MM.1S (cell line): ENCODE results near the gene KLHDC7A.

Experiments
- DNase-seq: peaks from one replicate; pipeline ENCODE4 v3.0.0-alpha.2; 2015
- H2AFZ ChIP-seq: fragments of 300-600 bp; sonication (generic); 2 replicates; pipeline ENCODE4 v1.6.0; 2016; ENCODE audit warnings: antibody characterized with exemption, low read length
- H3F3A ChIP-seq: fragments of 300-600 bp; sonication (generic); 2 replicates; pipeline ENCODE4 v1.6.1; 2016; ENCODE audit warnings: mild to moderate bottlenecking, antibody characterized with exemption, low read length, moderate library complexity, mixed read lengths; ENCODE audit not compliant: insufficient read depth
- H3K27ac ChIP-seq: fragments of 300-600 bp; sonication (generic); 2 replicates; pipeline ENCODE4 v1.5.1; 2016; ENCODE audit warnings: mild to moderate bottlenecking, low read length
- H3K27me3 ChIP-seq: fragments of 300-600 bp; sonication (generic); replicated peaks from 2 replicates; pipeline ENCODE4 v1.6.0; 2016; ENCODE audit warnings: low read length; ENCODE audit not compliant: insufficient read depth
- H3K36me3 ChIP-seq: fragments of 300-600 bp; sonication (generic); replicated peaks from 2 replicates; pipeline ENCODE4 v1.6.1; 2016; ENCODE audit warnings: mild to moderate bottlenecking, low read length, mixed read lengths; ENCODE audit not compliant: insufficient read depth
- H3K4me1 ChIP-seq: fragments of 300-600 bp; sonication (generic); 2 replicates; pipeline ENCODE4 v1.6.1; 2016; ENCODE audit warnings: low read length, mixed read lengths
- H3K4me2 ChIP-seq: fragments of 300-600 bp; sonication (generic); 2 replicates; pipeline ENCODE4 v1.6.0; 2016; ENCODE audit warnings: low read depth, low read length
- H3K4me3 ChIP-seq: fragments of 300-600 bp; sonication (generic); 2 replicates; pipeline ENCODE4 v1.5.1; 2016; ENCODE audit warnings: low read length, mixed read lengths
- H3K79me2 ChIP-seq: fragments of 300-600 bp; sonication (generic); 2 replicates; pipeline ENCODE4 v1.6.1; 2016; ENCODE audit warnings: mixed run types, low read length, mixed read lengths
- H3K9ac ChIP-seq: fragments of 300-600 bp; sonication (generic); 2 replicates; pipeline ENCODE4 v1.6.1; 2016; ENCODE audit warnings: low read length, mixed read lengths
- H3K9me2 ChIP-seq: fragments of 300-600 bp; sonication (generic); replicated peaks from 2 replicates; pipeline ENCODE4 v1.6.1; 2016; ENCODE audit warnings: mild to moderate bottlenecking, low read length, mixed read lengths; ENCODE audit not compliant: insufficient read depth
- H3K9me3 ChIP-seq: fragments of 300-600 bp; sonication (generic); replicated peaks from 2 replicates; pipeline ENCODE4 v1.6.1; 2016; ENCODE audit warnings: mild to moderate bottlenecking, low read length, mixed read lengths; ENCODE audit not compliant: insufficient read depth
- H4K20me1 ChIP-seq: fragments of 300-600 bp; sonication (generic); 2 replicates; pipeline ENCODE4 v1.6.1; 2016; ENCODE audit warnings: mild to moderate bottlenecking, low read length, moderate library complexity, mixed read lengths; ENCODE audit not compliant: insufficient read depth
- CTCF ChIP-seq: fragments of 300-600 bp; sonication (generic); IDR thresholded peaks from 2 replicates; pipeline ENCODE4 v1.5.1; 2016; ENCODE audit warnings: antibody characterized with exemption, low read length, mixed read lengths
- EZH2 ChIP-seq: fragments of 300-600 bp; sonication (generic); optimal IDR thresholded peaks from 2 replicates; pipeline ENCODE3; 2017; ENCODE audit warnings: low read depth, mild to moderate bottlenecking, antibody characterized with exemption, low read length, mixed read lengths
- EZH2phosphoT487 ChIP-seq: fragments of 300-600 bp; sonication (generic); IDR thresholded peaks from 2 replicates; pipeline ENCODE4 v1.6.1; 2018; ENCODE audit warnings: antibody characterized with exemption, low read length

The KLHDC7A gene

GRCh38 chr1:18447509-18448220 lies 33.1 kb upstream of the KLHDC7A start:
- Histone ChIP-seq H3F3A (no peaks in the 10 kb centered on the region), H3K27ac (no peak overlapping the region), H2AFZ (no peak overlapping the region), H4K20me1 (no peaks in the 10 kb centered on the region), H3K79me2 (no peaks in the 10 kb centered on the region), H3K9me2 (no peaks in the 10 kb centered on the region), H3K36me3 (no peaks in the 10 kb centered on the region), H3K4me3 (no peak overlapping the region), H3K27me3 (peaks cover 88% of the 10 kb centered on the region), H3K4me2 (no peak overlapping the region), H3K9ac (no peak overlapping the region), H3K9me3 (no peaks in the 10 kb centered on the region), H3K4me1 (no peaks in the 10 kb centered on the region)
- no peak for TF ChIP-seq CTCF
- TF ChIP-seq EZH2 = no peak
- TF ChIP-seq EZH2phosphoT487 = no peak
- DNase-seq = no peak

GRCh38 chr1:18448889-18449288 lies 31.8 kb upstream of the KLHDC7A start:
- H3K9me3 ChIP-seq = no peaks in the 10 kb centered on the region
- H4K20me1 ChIP-seq = no peaks in the 10 kb centered on the region

GRCh38 chr1:18452550-18452949 lies 28.2 kb upstream of the KLHDC7A start:
- Histone ChIP-seq H3K36me3 (no peaks in the 10 kb centered on the region), H3K27me3 (peaks cover 67% of the 10 kb centered on the region), H3K9me3 (no peaks in the 10 kb centered on the region), H3K9ac (no peak overlapping the region), H3K27ac (no peak overlapping the region), H3K9me2 (no peaks in the 10 kb centered on the region), H3K4me1 (no peaks in the 10 kb centered on the region), H3F3A (no peaks in the 10 kb centered on the region), H3K4me2 (no peak overlapping the region), H3K79me2 (no peaks in the 10 kb centered on the region), H3K4me3 (no peak overlapping the region), H2AFZ (no peak overlapping the region), H4K20me1 (no peaks in the 10 kb centered on the region)
- TF ChIP-seq EZH2 (no peak), EZH2phosphoT487 (no peak), CTCF (no peak)
- peak; percentile 15 for DNase-seq

More at GRCh38 chr1:18448889-18449288, 31.8 kb upstream of the KLHDC7A start:
- Histone ChIP-seq H3K4me3 (no peak overlapping the region), H2AFZ (no peak overlapping the region), H3F3A (no peaks in the 10 kb centered on the region), H3K79me2 (no peaks in the 10 kb centered on the region), H3K4me2 (no peak overlapping the region), H3K36me3 (no peaks in the 10 kb centered on the region), H3K9ac (no peak overlapping the region), H3K27me3 (peaks cover 83% of the 10 kb centered on the region), H3K4me1 (no peaks in the 10 kb centered on the region), H3K9me2 (no peaks in the 10 kb centered on the region), H3K27ac (no peak overlapping the region)
- no peak for DNase-seq
- TF ChIP-seq CTCF (no peak), EZH2 (no peak), EZH2phosphoT487 (no peak)
